Astrocyte (in vitro differentiated cells and primary cell): ENCODE results near the gene DKKL1.

Experiments used
- EZH2 ChIP-seq: IDR thresholded peaks from 2 replicates; pipeline ENCODE4 v1.6.1; 2012; ENCODE audit warnings: mild to moderate bottlenecking, low read length, inconsistent platforms; ENCODE audit not compliant: insufficient read depth
- TF ChIP-seq, protein P1 (sequence below): IDR thresholded peaks from 2 replicates; pipeline ENCODE4 v1.5.1; 2011; ENCODE audit warnings: low read depth, mild to moderate bottlenecking, inconsistent platforms, low read length, moderate library complexity; ENCODE audit not compliant: insufficient read depth

GRCh38 chr19:49318296-49318695, 45.4 kb upstream of the DKKL1 start:
- TF ChIP-seq, protein P1, sequence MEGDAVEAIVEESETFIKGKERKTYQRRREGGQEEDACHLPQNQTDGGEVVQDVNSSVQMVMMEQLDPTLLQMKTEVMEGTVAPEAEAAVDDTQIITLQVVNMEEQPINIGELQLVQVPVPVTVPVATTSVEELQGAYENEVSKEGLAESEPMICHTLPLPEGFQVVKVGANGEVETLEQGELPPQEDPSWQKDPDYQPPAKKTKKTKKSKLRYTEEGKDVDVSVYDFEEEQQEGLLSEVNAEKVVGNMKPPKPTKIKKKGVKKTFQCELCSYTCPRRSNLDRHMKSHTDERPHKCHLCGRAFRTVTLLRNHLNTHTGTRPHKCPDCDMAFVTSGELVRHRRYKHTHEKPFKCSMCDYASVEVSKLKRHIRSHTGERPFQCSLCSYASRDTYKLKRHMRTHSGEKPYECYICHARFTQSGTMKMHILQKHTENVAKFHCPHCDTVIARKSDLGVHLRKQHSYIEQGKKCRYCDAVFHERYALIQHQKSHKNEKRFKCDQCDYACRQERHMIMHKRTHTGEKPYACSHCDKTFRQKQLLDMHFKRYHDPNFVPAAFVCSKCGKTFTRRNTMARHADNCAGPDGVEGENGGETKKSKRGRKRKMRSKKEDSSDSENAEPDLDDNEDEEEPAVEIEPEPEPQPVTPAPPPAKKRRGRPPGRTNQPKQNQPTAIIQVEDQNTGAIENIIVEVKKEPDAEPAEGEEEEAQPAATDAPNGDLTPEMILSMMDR, result no peak
- TF ChIP-seq EZH2, result no peak
